ENCODE measurements around the gene LHPP. TPM values are rescaled to one million over a fixed set of nuclear protein-coding genes. Genes with fewer than 3 reads are reported as not detected.

Gene LHPP
- total RNA-seq, 1 donor from 2014 or later, result 6.0 TPM

GRCh38 chr10:124509880-124510632, 48.4 kb downstream of the LHPP start:
- H3K4me3 Mint-ChIP-seq (ENCODE audit: unreplicated experiment), result no peak overlapping the region
- peaks cover 5% of the 10 kb centered on the region for H3K36me3 Mint-ChIP-seq (ENCODE audit: unreplicated experiment)
- TF ChIP-seq, protein P1, sequence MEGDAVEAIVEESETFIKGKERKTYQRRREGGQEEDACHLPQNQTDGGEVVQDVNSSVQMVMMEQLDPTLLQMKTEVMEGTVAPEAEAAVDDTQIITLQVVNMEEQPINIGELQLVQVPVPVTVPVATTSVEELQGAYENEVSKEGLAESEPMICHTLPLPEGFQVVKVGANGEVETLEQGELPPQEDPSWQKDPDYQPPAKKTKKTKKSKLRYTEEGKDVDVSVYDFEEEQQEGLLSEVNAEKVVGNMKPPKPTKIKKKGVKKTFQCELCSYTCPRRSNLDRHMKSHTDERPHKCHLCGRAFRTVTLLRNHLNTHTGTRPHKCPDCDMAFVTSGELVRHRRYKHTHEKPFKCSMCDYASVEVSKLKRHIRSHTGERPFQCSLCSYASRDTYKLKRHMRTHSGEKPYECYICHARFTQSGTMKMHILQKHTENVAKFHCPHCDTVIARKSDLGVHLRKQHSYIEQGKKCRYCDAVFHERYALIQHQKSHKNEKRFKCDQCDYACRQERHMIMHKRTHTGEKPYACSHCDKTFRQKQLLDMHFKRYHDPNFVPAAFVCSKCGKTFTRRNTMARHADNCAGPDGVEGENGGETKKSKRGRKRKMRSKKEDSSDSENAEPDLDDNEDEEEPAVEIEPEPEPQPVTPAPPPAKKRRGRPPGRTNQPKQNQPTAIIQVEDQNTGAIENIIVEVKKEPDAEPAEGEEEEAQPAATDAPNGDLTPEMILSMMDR (IDR thresholded peaks at IDR 0.05; ENCODE audit: partially characterized antibody, unreplicated experiment), result no peak
- no peaks in the 10 kb centered on the region for H3K27me3 Mint-ChIP-seq (ENCODE audit: unreplicated experiment)
- no peak for DNase-seq
- no peak overlapping the region for H3K27ac Mint-ChIP-seq (ENCODE audit: unreplicated experiment)
- peaks cover 2% of the 10 kb centered on the region for H3K9me3 Mint-ChIP-seq (ENCODE audit: unreplicated experiment)
- peaks cover 15% of the 10 kb centered on the region for H3K4me1 Mint-ChIP-seq (ENCODE audit: low read depth, unreplicated experiment)

DNA sequence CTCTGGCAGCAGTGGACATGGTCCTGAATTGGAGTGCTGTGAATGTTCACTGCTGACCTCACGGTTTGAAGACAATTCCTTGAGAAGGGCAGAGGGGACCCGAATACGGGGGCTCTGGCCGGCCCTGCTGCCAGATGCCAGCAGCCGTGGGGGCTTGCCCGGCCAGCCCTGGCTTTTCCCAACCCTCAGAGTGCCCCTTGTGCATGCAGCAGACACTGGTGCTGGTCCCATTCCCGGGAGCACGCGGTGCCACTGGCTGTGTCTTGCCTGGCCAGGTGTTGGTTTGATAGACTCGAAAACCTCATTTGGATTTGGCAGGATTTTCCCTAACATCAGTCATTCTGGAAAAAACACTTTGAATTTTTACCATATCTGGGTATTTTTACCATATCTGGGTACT, 49.1 kb downstream of the LHPP start:
- no peak for DNase-seq
- Mint-ChIP-seq H3K4me3 (ENCODE audit: unreplicated experiment) (no peak overlapping the region), H3K36me3 (ENCODE audit: unreplicated experiment) (peaks cover 5% of the 10 kb centered on the region), H3K4me1 (ENCODE audit: low read depth, unreplicated experiment) (peaks cover 11% of the 10 kb centered on the region), H3K27me3 (ENCODE audit: unreplicated experiment) (no peaks in the 10 kb centered on the region), H3K27ac (ENCODE audit: unreplicated experiment) (no peak overlapping the region), H3K9me3 (ENCODE audit: unreplicated experiment) (peaks cover 2% of the 10 kb centered on the region)
- TF ChIP-seq, protein P1 (IDR thresholded peaks at IDR 0.05; ENCODE audit: partially characterized antibody, unreplicated experiment), result no peak

- H3K9me3 Mint-ChIP-seq (ENCODE audit: unreplicated experiment), result peaks cover 2% of the 10 kb centered on the region
- H3K4me3 Mint-ChIP-seq (ENCODE audit: unreplicated experiment), result no peak overlapping the region
- no peak overlapping the region for H3K27ac Mint-ChIP-seq (ENCODE audit: unreplicated experiment)
- no peaks in the 10 kb centered on the region for H3K27me3 Mint-ChIP-seq (ENCODE audit: unreplicated experiment)
- TF ChIP-seq, protein P1 (IDR thresholded peaks at IDR 0.05; ENCODE audit: partially characterized antibody, unreplicated experiment), result no peak
- H3K4me1 Mint-ChIP-seq (ENCODE audit: low read depth, unreplicated experiment), result peaks cover 11% of the 10 kb centered on the region
- H3K36me3 Mint-ChIP-seq (ENCODE audit: unreplicated experiment), result peaks cover 5% of the 10 kb centered on the region
- no peak for DNase-seq
Observed at GRCh38 chr10:124511205-124512039, 49.8 kb downstream of the LHPP start.

DNA sequence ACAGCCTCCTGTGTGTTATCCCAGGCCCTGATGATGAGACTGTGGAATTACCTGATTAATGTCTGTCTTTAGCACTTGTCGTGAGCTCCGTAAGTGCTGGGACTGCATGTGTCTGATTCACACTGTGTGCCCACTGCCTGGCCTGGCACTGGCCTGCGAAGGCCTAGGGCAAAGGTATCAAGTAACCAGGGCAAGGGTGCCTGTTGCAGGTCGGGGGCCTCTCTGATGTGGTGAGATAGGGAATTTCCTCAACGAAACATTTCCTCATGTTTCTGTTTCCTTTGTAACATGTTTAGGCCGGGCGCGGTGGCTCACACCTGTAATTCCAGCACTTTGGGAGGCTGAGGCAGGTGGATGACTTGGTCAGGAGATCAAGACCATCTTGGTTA, 50.4 kb downstream of the LHPP start:
- Mint-ChIP-seq H3K27me3 (ENCODE audit: unreplicated experiment) (no peaks in the 10 kb centered on the region), H3K36me3 (ENCODE audit: unreplicated experiment) (peaks cover 5% of the 10 kb centered on the region), H3K9me3 (ENCODE audit: unreplicated experiment) (peaks cover 2% of the 10 kb centered on the region), H3K4me3 (ENCODE audit: unreplicated experiment) (no peak overlapping the region), H3K4me1 (ENCODE audit: low read depth, unreplicated experiment) (peaks cover 11% of the 10 kb centered on the region), H3K27ac (ENCODE audit: unreplicated experiment) (no peak overlapping the region)
- no peak for DNase-seq
- TF ChIP-seq, protein P1 (IDR thresholded peaks at IDR 0.05; ENCODE audit: partially characterized antibody, unreplicated experiment), result no peak

DNA sequence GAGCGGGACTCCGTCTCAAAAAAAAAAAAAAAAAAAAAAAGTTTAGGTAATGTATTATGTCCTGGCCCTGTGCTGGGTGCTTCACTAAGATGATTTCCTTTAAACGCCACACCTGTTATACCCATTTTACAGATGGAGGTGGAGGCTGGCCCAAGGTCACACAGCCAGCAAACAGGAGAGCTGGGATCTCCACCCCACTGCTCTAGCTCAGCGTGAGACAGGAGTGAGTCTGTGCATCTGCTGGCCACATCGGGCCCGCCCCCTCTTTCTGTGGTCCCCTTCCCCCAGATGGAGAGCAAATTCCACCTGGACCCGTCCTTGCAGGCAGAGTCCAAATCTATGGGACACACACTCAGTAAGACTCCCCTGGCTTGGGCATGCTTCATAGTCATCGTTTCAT, 51.0 kb downstream of the LHPP start:
- peaks cover 11% of the 10 kb centered on the region for H3K4me1 Mint-ChIP-seq (ENCODE audit: low read depth, unreplicated experiment)
- no peaks in the 10 kb centered on the region for H3K27me3 Mint-ChIP-seq (ENCODE audit: unreplicated experiment)
- no peak overlapping the region for H3K27ac Mint-ChIP-seq (ENCODE audit: unreplicated experiment)
- peaks cover 5% of the 10 kb centered on the region for H3K36me3 Mint-ChIP-seq (ENCODE audit: unreplicated experiment)
- H3K4me3 Mint-ChIP-seq (ENCODE audit: unreplicated experiment), result no peak overlapping the region
- peaks cover 2% of the 10 kb centered on the region for H3K9me3 Mint-ChIP-seq (ENCODE audit: unreplicated experiment)
- DNase-seq, result no peak
- TF ChIP-seq, protein P1 (IDR thresholded peaks at IDR 0.05; ENCODE audit: partially characterized antibody, unreplicated experiment), result no peak
